ENCODE measurements around the gene RNF151. TPM values are rescaled to one million over a fixed set of nuclear protein-coding genes. Genes with fewer than 3 reads are reported as not detected.

The RNF151 gene
- total and polyA plus RNA-seq, 2 of the 13 experiments (the other 11 are each of a cell fraction or from before 2014, with no cell fraction given): not detected

DNA sequence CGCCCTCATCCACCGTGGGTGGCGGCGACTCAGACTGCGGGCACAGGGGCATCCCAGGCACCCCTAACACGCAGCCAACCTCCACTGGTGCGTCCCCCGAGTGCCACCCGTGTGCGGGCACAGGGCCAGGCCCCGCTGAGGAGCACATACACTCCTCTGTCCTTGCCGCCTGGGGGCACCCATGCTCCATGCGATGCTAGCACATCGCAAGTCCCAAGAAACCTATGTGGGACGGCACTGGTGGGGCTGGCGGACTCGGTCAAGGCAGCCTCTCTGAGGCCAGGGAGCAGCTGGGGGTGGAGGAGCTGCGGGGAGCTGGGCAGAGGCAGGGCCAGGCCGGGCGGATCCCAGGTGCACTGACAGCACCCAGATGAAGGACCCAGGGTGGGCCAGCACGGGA is 39.0 kb downstream of the RNF151 start:
- Histone ChIP-seq H3K79me2 (ENCODE audit: insufficient read depth, low read length) (peaks cover 52% of the 10 kb centered on the region), H3K27me3 (ENCODE audit: control insufficient read depth in 1 of 2, insufficient read depth in 2 of 2, low read length in 2 of 2) (no peaks in the 10 kb centered on the region), H3K9ac (ENCODE audit: insufficient read depth, low read depth, low read length) (no peak overlapping the region), H3K27ac (ENCODE audit: extremely low read length, insufficient read depth, low read length) (no peak overlapping the region), H3K4me1 (ENCODE audit: insufficient read depth, low read length) (peaks cover 50% of the 10 kb centered on the region), H3K9me3 (ENCODE audit: low read length) (no peaks in the 10 kb centered on the region), H4K20me1 (ENCODE audit: insufficient read depth, low read length) (peaks cover 18% of the 10 kb centered on the region; the same call in 1 of the 2 replicates), H3K4me3 (replicated peaks in 1 of 3; ENCODE audit: insufficient read depth in 1 of 3, low read depth in 2 of 3, low read length in 3 of 3) (no peak overlapping the region), H3K36me3 (replicated peaks in 1 of 2; ENCODE audit: control insufficient read depth in 1 of 2, insufficient read depth in 2 of 2, low read length in 2 of 2) (peaks cover 17 to 28% of the 10 kb centered on the region in 2 experiments), H2AFZ (ENCODE audit: low read length) (no peak overlapping the region), H3K4me2 (ENCODE audit: low read depth, low read length) (no peak overlapping the region)
- DNase-seq (ENCODE audit: low spot score) (no peak), ATAC-seq (no peak), FAIRE-seq (no peak)
- CTCF ChIA-PET (ENCODE audit: low intra/inter-chr PET ratio, low total read pairs): no interaction called here
- intact Hi-C loops (cut with micrococcal nuclease; ENCODE audit: unreplicated experiment) (no loop called here), in situ Hi-C loops (cut with HindIII; ENCODE audit: extremely low pct_ligation_motif_present, low pct_unique_long_range_greater_than_20kb) (no loop called here)
- TF ChIP-seq PAX8 (CRISPR knock-in tag; IDR thresholded peaks at IDR 0.05; ENCODE audit: borderline replicate concordance) (no peak), ZBTB7B (CRISPR knock-in tag; IDR thresholded peaks at IDR 0.05) (no peak), STAG1 (CRISPR knock-in tag; IDR thresholded peaks at IDR 0.05) (peak; percentile 19; the same call in 1 of the 2 replicates), HNRNPL (IDR thresholded peaks at IDR 0.05; ENCODE audit: low read depth, low read length) (0 out of 2 replicates have a peak, but pooled peaks have one; percentile 27), ATRX (CRISPR knock-in tag; IDR thresholded peaks at IDR 0.05; ENCODE audit: borderline replicate concordance) (no peak)
- TF ChIP-seq, protein P1, sequence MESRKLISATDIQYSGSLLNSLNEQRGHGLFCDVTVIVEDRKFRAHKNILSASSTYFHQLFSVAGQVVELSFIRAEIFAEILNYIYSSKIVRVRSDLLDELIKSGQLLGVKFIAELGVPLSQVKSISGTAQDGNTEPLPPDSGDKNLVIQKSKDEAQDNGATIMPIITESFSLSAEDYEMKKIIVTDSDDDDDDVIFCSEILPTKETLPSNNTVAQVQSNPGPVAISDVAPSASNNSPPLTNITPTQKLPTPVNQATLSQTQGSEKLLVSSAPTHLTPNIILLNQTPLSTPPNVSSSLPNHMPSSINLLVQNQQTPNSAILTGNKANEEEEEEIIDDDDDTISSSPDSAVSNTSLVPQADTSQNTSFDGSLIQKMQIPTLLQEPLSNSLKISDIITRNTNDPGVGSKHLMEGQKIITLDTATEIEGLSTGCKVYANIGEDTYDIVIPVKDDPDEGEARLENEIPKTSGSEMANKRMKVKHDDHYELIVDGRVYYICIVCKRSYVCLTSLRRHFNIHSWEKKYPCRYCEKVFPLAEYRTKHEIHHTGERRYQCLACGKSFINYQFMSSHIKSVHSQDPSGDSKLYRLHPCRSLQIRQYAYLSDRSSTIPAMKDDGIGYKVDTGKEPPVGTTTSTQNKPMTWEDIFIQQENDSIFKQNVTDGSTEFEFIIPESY (CRISPR knock-in tag; IDR thresholded peaks at IDR 0.05): peak; percentile 17; the same call in 1 of the 2 replicates
- TF ChIP-seq, protein P2, sequence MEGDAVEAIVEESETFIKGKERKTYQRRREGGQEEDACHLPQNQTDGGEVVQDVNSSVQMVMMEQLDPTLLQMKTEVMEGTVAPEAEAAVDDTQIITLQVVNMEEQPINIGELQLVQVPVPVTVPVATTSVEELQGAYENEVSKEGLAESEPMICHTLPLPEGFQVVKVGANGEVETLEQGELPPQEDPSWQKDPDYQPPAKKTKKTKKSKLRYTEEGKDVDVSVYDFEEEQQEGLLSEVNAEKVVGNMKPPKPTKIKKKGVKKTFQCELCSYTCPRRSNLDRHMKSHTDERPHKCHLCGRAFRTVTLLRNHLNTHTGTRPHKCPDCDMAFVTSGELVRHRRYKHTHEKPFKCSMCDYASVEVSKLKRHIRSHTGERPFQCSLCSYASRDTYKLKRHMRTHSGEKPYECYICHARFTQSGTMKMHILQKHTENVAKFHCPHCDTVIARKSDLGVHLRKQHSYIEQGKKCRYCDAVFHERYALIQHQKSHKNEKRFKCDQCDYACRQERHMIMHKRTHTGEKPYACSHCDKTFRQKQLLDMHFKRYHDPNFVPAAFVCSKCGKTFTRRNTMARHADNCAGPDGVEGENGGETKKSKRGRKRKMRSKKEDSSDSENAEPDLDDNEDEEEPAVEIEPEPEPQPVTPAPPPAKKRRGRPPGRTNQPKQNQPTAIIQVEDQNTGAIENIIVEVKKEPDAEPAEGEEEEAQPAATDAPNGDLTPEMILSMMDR (CRISPR knock-in tag; IDR thresholded peaks at IDR 0.05): 0 out of 2 replicates have a peak, but pooled peaks have one; percentile 10
- no TSS peak for BruUV-seq (replicated peaks)
- POLR2A ChIA-PET: interaction anchor here (0.7 to 2.8 kb wide), 3 partner anchors 21 to 135 kb away, joined by 3 to 27 read pairs (median 3); partner anchors contain the start of genes GFER and RPS2
- 98% methylated on average over 14 of the region's 21 CpGs for WGBS (ENCODE audit: low lambda C conversion rate)

Data from HepG2 (cell line).